Adipose tissue (tissue), 3 donors: ENCODE measurements around the gene AIM2. TPM values are rescaled to one million over a fixed set of nuclear protein-coding genes. Genes with fewer than 3 reads are reported as not detected.
"Not testable (repeated sequence)": the region's sequence is repeated elsewhere in the genome, so short reads cannot be mapped to it uniquely, and the experiment has no call there.

ENCODE experiments used
- H3K27ac ChIP-seq: one replicate; pipeline ENCODE4 v1.5.1; 2013; ENCODE audit warnings: low read depth, low read length
- WGBS, 3 donors: extraction: QIAGEN DNeasy Blood & Tissue Kit; methylation state at CpG; one replicate each; pipeline ENCODE4 v1.1.7; 2013; 5-methylcytosine and 5-hydroxymethylcytosine counted together
- polyA plus RNA-seq, 3 donors: library from polyadenylated mRNA; stranded (reverse); fragments of 200-250 nt; gene quantifications; one replicate each; pipeline ENCODE4 v1.2.3, GENCODE V29; 2013
- donor health status: healthy with polysubstance abuse.
- donor health status: Bipolar disorder and iron deficiency.
- donor health status: healthy.

AIM2 gene
- polyA plus RNA-seq, 3 donors = 0.13 to 0.90 (median 0.39) TPM

DNA sequence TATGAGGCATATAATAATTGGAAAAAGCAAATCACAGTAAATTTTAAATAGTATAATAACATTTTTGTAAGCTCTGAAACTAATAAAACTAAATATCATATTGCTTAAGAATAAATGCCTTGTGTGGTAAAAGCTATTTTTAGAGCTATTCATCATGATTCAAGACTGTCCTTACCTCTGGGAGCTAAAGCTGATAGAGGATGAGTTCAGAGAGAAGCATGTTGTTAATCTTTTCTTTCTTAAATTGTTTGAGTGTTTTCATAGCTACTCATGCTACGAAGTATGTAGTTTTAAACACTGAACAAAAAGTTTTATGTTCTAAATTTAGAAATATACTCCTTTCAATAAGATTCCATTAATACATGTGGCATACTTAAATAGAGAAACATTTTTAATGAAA lies 36.4 kb downstream of the AIM2 start:
- 65 to 84% (median 81%) methylated on average over 1 of the region's 1 CpG for WGBS, 3 donors
- no peak overlapping the region for H3K27ac ChIP-seq

- H3K27ac ChIP-seq = no peak overlapping the region
- WGBS, 3 donors = 44 to 53% (median 48%) methylated on average over 3 of the region's 3 CpGs
Measured at GRCh38 chr1:159030877-159031447, 45.6 kb downstream of the AIM2 start.

DNA sequence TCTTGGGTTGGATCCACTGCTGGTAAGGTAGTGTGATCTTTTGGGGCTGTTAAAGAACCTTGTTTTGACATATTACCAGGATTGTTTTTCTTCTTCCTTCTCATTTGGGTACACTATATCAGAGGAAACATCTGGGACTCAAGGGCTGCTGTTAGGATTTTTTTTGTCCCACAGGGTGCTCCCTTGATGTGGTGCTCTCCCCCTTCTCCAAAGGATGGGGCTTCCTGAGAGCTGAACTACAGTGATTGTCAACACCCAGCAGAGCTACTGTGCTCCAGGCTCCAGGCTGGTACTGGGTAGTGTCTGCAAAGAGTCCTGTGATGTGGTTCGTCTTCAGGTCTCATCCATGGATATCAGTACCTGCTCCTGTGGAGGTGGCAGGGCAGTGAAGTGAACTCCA lies 46.3 kb downstream of the AIM2 start:
- H3K27ac ChIP-seq = no peak overlapping the region
- WGBS, 3 donors = 66 to 96% (median 84%) methylated on average over 1 of the region's 1 CpG

GRCh38 chr1:159026841-159027240 lies 49.7 kb downstream of the AIM2 start:
- not testable (repeated sequence) for H3K27ac ChIP-seq
- 58 to 74% (median 63%) methylated on average over 2 of the region's 2 CpGs for WGBS, 3 donors

- H3K27ac ChIP-seq = no peak overlapping the region
- WGBS, 3 donors = 92 to 97% (median 97%) methylated on average over 7 of the region's 7 CpGs
Measured at GRCh38 chr1:159025043-159025442, 51.5 kb downstream of the AIM2 start.

GRCh38 chr1:159023723-159024122 lies 52.8 kb downstream of the AIM2 start:
- H3K27ac ChIP-seq = no peak overlapping the region
- WGBS, 3 donors = 71 to 90% (median 86%) methylated on average over 10 of the region's 10 CpGs

- 28 to 55% (median 33%) methylated on average over 4 of the region's 4 CpGs for WGBS, 3 donors
- peak overlapping the region; percentile 22 for H3K27ac ChIP-seq
Measured at GRCh38 chr1:159015440-159015909, 61.1 kb downstream of the AIM2 start.

- 63 to 88% (median 86%) methylated on average over 3 of the region's 3 CpGs for WGBS, 3 donors
- no peak overlapping the region for H3K27ac ChIP-seq
Measured at GRCh38 chr1:159014851-159015250, 61.7 kb downstream of the AIM2 start.

DNA sequence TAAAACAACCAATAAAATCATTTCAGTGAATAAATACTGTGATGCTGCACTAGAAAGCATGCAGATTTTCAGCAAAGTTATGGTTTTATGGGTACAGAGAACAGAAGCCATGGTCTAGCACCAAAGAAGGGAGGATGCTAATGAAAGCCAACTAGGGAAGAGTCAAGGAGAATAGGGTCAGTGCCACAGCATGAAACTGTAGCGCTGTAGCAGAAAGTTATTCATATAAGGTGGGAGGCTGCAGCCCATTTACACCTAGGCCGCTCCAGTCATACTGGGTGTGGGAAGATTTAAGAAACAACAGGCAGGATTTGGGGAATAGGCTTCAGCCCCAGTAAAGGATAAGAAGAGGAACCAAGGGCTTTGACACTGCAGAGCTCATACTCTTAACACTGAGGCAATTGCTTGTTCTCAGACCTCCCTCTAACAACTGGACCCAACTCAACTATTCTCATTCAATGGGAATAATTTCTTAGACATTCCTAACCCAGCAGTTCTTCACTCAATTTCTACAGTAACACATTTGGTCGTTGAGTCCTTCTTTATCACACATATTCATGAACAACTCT lies 62.5 kb downstream of the AIM2 start:
- H3K27ac ChIP-seq = no peak overlapping the region
- 84 to 91% (median 90%) methylated on average over 3 of the region's 3 CpGs for WGBS, 3 donors

DNA sequence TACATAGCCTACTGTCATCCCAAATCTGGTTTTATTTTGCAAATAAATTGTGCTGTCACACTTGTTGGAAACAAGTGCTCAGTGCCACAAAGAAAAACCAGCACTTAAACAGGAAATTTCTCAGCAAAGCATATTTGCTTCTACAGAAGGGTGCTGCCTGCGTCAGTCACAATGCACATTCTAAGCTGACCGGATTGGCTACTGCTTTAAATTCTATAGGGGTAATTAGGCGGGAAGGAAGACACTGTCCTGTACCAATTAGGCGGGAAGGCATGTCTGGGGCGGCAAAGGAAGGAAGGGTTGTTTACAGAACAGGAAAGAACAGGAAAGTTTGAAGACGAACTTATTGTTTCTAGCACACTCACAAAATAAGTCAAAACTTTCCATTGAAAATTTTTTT lies 64.1 kb downstream of the AIM2 start:
- 19 to 28% (median 20%) methylated on average over 6 of the region's 6 CpGs for WGBS, 3 donors
- peak overlapping the region; percentile 54 for H3K27ac ChIP-seq

Other genes starting within 250 kb of the AIM2 start
- 10 to 100 TPM in 2 of 3 donors, 1 to 10 TPM in 1; 1.1 to 30.1 (median 22.5) TPM for gene MNDA, start 245.4 kb downstream of the AIM2 start, polyA plus RNA-seq
- gene PYHIN1, start 145.2 kb downstream of the AIM2 start, polyA plus RNA-seq = under 1 TPM; 0.08 to 0.67 (median 0.40) TPM
- gene IFI16, start 66.9 kb downstream of the AIM2 start, polyA plus RNA-seq = 100 to 1,000 TPM in 2 of 3 donors, 10 to 100 TPM in 1; 12.5 to 159 (median 140) TPM
- gene CADM3, start 94.8 kb upstream of the AIM2 start, polyA plus RNA-seq = 10 to 100 TPM in 2 of 3 donors, 1 to 10 TPM in 1; 1.2 to 19.0 (median 10.4) TPM
- 100 to 1,000 TPM in 1 of 3 donors, 10 to 100 TPM in 2; 20.0 to 227 (median 73.8) TPM for gene ACKR1, start 128.1 kb upstream of the AIM2 start, polyA plus RNA-seq
- under 1 TPM in 2 of 3 donors, not detected in 1; 0.52 to 0.90 TPM for gene FCER1A, start 225.6 kb upstream of the AIM2 start, polyA plus RNA-seq